Inflammatory macrophage treated with lipopolysaccharide for 1 hour (primary cell): ENCODE results near the gene ELF5.

Experiments
- DNase-seq, 2 donors: peaks; one replicate each; pipeline ENCODE4 v3.0.0-alpha.2; 2020 to 2022

The ELF5 gene

GRCh38 chr11:34490304-34490703, 23.3 kb downstream of the ELF5 start:
- DNase-seq, result no peak

- no peak for DNase-seq
These were observed 24.6 kb downstream of the ELF5 start for GRCh38 chr11:34488855-34489557.

GRCh38 chr11:34487430-34487829, 26.2 kb downstream of the ELF5 start:
- DNase-seq, result no peak

- no peak for DNase-seq
These were observed 30.3 kb downstream of the ELF5 start for GRCh38 chr11:34483106-34483874.

- DNase-seq, result no peak
These were observed 32.3 kb downstream of the ELF5 start for GRCh38 chr11:34481307-34481706.

- DNase-seq, result no peak
These were observed 33.3 kb downstream of the ELF5 start for GRCh38 chr11:34480314-34480713.

GRCh38 chr11:34478845-34479663, 34.5 kb downstream of the ELF5 start:
- DNase-seq, result no peak

- no peak for DNase-seq
These were observed 36.7 kb downstream of the ELF5 start for GRCh38 chr11:34476849-34477248.

GRCh38 chr11:34475656-34476055, 37.9 kb downstream of the ELF5 start:
- DNase-seq, result no peak

GRCh38 chr11:34473603-34474169, 39.9 kb downstream of the ELF5 start:
- no peak for DNase-seq

GRCh38 chr11:34468209-34468841, 45.3 kb downstream of the ELF5 start:
- peak; percentile 43 to 72 for DNase-seq

- DNase-seq, result no peak
These were observed 46.6 kb downstream of the ELF5 start for GRCh38 chr11:34466802-34467488.

- DNase-seq, result peak; percentile 26 to 44
These were observed 49.0 kb downstream of the ELF5 start for GRCh38 chr11:34464591-34465051.

- DNase-seq, result no peak
These were observed 52.4 kb downstream of the ELF5 start for GRCh38 chr11:34461215-34461614.

GRCh38 chr11:34460278-34460677, 53.3 kb downstream of the ELF5 start:
- no peak for DNase-seq

- no peak for DNase-seq
These were observed 54.0 kb downstream of the ELF5 start for GRCh38 chr11:34459507-34460162.

GRCh38 chr11:34458525-34458924, 55.1 kb downstream of the ELF5 start:
- no peak for DNase-seq

- no peak for DNase-seq
These were observed 56.0 kb downstream of the ELF5 start for GRCh38 chr11:34457607-34458006.

- DNase-seq, result no peak
These were observed 59.1 kb downstream of the ELF5 start for GRCh38 chr11:34454308-34455032.

GRCh38 chr11:34451053-34451452, 62.5 kb downstream of the ELF5 start:
- DNase-seq, result peak; percentile 46 to 61

GRCh38 chr11:34449013-34449412, 64.6 kb downstream of the ELF5 start:
- no peak for DNase-seq
